K562 (cell line): ENCODE data around the gene EVI5. TPM values are rescaled to one million over a fixed set of nuclear protein-coding genes. Genes with fewer than 3 reads are reported as not detected.

ENCODE experiments used
- ATF7 ChIP-seq: fragments of 450-650 bp; IDR thresholded peaks from 2 replicates; pipeline ENCODE4 v1.7.1; 2014; ENCODE audit warnings: mild to moderate bottlenecking, moderate library complexity
- CTCF ChIP-seq, 3 experiments: IDR thresholded peaks in 2 of 3; conservative IDR thresholded peaks in 1 of 3; 2 replicates each; pipeline ENCODE4 v1.5.1; 2011 to 2012; ENCODE audit warnings: low read length in 3 of 3, mild to moderate bottlenecking in 3 of 3, control low read depth in 2 of 3, improper control_type of control experiment in 1 of 3, inconsistent platforms in 1 of 3, low read depth in 1 of 3, mixed read lengths in 1 of 3, moderate library complexity in 1 of 3; ENCODE audit not compliant: insufficient read depth in 2 of 3
- EWSR1 ChIP-seq: fragments of 450-650 bp; IDR thresholded peaks from 2 replicates; pipeline ENCODE4 v1.6.1; 2018; ENCODE audit warnings: borderline replicate concordance, mild to moderate bottlenecking, low read depth, moderate library complexity; ENCODE audit not compliant: partially characterized antibody
- MAFK ChIP-seq: IDR thresholded peaks from 2 replicates; pipeline ENCODE4 v1.6.1; 2011; ENCODE audit warnings: low read length, improper control_type of control experiment
- MAZ ChIP-seq, 2 experiments: fragments of 450-650 bp in 1 of 2; sonication (generic) in 1 of 2; formaldehyde crosslinking; IDR thresholded peaks in 1 of 2; conservative IDR thresholded peaks in 1 of 2; 2 replicates each; pipeline versions ENCODE4 v1.4.0 to v1.5.0; 2020; ENCODE audit warnings: mild to moderate bottlenecking in 1 of 2, missing genetic modification reagents in 1 of 2
- MED1 ChIP-seq: sonication (generic); formaldehyde crosslinking; IDR thresholded peaks from 2 replicates; pipeline ENCODE4 v1.8.1; 2023; ENCODE audit warnings: missing genetic modification reagents, borderline replicate concordance
- MTF1 ChIP-seq: fragments of 250-450 bp; sonication (Bioruptor Pico); IDR thresholded peaks from 2 replicates; pipeline ENCODE4 v1.9.0; 2021; ENCODE audit warnings: moderate library complexity, mild to moderate bottlenecking, inconsistent platforms, borderline replicate concordance
- NR2C1 ChIP-seq, 2 experiments: fragments of 450-650 bp; IDR thresholded peaks; 2 replicates each; pipeline ENCODE4 v1.6.1; 2017; ENCODE audit warnings: mild to moderate bottlenecking in 2 of 2, antibody characterized with exemption in 1 of 2, inconsistent platforms in 1 of 2, missing compliant biosample characterization in 1 of 2, missing genetic modification characterization in 1 of 2
- PHF20 ChIP-seq: fragments of 450-650 bp; IDR thresholded peaks from 2 replicates; pipeline ENCODE4 v1.6.1; 2018; ENCODE audit not compliant: partially characterized antibody
- RFX1 ChIP-seq: fragments of 450-650 bp; IDR thresholded peaks from 2 replicates; pipeline ENCODE4 v1.6.1; 2016; ENCODE audit warnings: mild to moderate bottlenecking, moderate library complexity
- THRA ChIP-seq: fragments of 450-650 bp; IDR thresholded peaks from 2 replicates; pipeline ENCODE4 v1.6.1; 2017; ENCODE audit warnings: mild to moderate bottlenecking, moderate library complexity
- ZBTB2 ChIP-seq: fragments of 450-650 bp; IDR thresholded peaks from 2 replicates; pipeline ENCODE4 v1.6.1; 2016; ENCODE audit warnings: antibody characterized with exemption
- ZC3H4 ChIP-seq: sonication (generic); formaldehyde crosslinking; IDR thresholded peaks from 2 replicates; pipeline ENCODE4 v1.9.0; 2021; ENCODE audit warnings: missing genetic modification reagents, borderline replicate concordance
- ZHX1 ChIP-seq: fragments of 150-350 bp; conservative IDR thresholded peaks from 2 replicates; pipeline ENCODE4 v1.6.1; 2014; ENCODE audit warnings: low read length
- ZNF197 ChIP-seq: fragments of 200-800 bp; sonication (Bioruptor generic); IDR thresholded peaks from 2 replicates; pipeline ENCODE4 v1.6.1; 2016; ENCODE audit warnings: low read depth, missing genetic modification characterization, missing compliant biosample characterization
- ZNF699 ChIP-seq: fragments of 250-450 bp; sonication (Bioruptor Pico); IDR thresholded peaks from 2 replicates; pipeline ENCODE4 v1.8.0; 2021; ENCODE audit warnings: mild to moderate bottlenecking, moderate library complexity; ENCODE audit not compliant: insufficient replicate concordance
- ZNF740 ChIP-seq, 3 experiments: fragments of 200-800 bp in 1 of 3; sonication (Bioruptor generic) in 1 of 3; sonication (generic) in 1 of 3; formaldehyde crosslinking in 1 of 3; IDR thresholded peaks; 2 replicates each; pipeline versions ENCODE4 v1.6.1 to v1.8.0; 2016 to 2022; ENCODE audit warnings: mild to moderate bottlenecking in 2 of 3, missing compliant biosample characterization in 2 of 3, missing genetic modification characterization in 2 of 3, missing genetic modification reagents in 1 of 3
- polyA plus RNA-seq, 8 experiments: library from polyadenylated mRNA; depleted of rRNA in 4 of 8; stranded (reverse) in 5 of 8; unstranded in 3 of 8; fragments of >200 nt; fragmentation: Nextera tagmentation in 2 of 8; fragmentation: Illumina TruSeq in 1 of 8; extraction: Ambion mirVana in 2 of 8; extraction: Trizol in 1 of 8; gene quantifications; 2 replicates each; pipeline versions ENCODE4 v1.2.1 to v1.2.3, GENCODE V29; 2011 to 2014; ENCODE audit warnings: inconsistent platforms in 1 of 8, missing spikeins in 1 of 8
- total RNA-seq, 7 experiments: library from RNA; depleted of rRNA in 6 of 7; stranded (reverse); fragments of >200 nt in 6 of 7; fragmentation: Illumina TruSeq in 2 of 7; extraction: Trizol in 2 of 7; gene quantifications; 2 replicates each; pipeline versions ENCODE4 v1.2.1 to v1.2.3, GENCODE V29; 2011 to 2021; ENCODE audit warnings: low replicate concordance in 1 of 7

The EVI5 gene
- total and polyA plus RNA-seq, 9 of the 15 experiments (the other 6 are each of a cell fraction or from before 2014, with no cell fraction given), result 1.7 to 50.1 (median 13.7) TPM

GRCh38 chr1:92544756-92545165 lies 240.1 kb downstream of the EVI5 start (continued):
- no peak for TF ChIP-seq ZC3H4
- TF ChIP-seq PHF20, result no peak
- no peak for TF ChIP-seq RFX1
- peak; percentile 98 for TF ChIP-seq ZNF197 (CRISPR knock-in tag)
- no peak for TF ChIP-seq EWSR1
- no peak for TF ChIP-seq ZHX1
- no peak for TF ChIP-seq THRA
- TF ChIP-seq ZNF699, result no peak
- TF ChIP-seq CTCF (IDR thresholded peaks at IDR 0.05 in 2 of 3, conservative IDR thresholded peaks at IDR 0.05 in 1 of 3; ENCODE audit: insufficient read depth in 2 of 3, low read depth in 1 of 3, low read length in 3 of 3), result no peak
- TF ChIP-seq MAFK, result no peak
- 0 out of 2 replicates have a peak, but pooled peaks have one; percentile 34 for TF ChIP-seq ZNF740 (CRISPR knock-in tag; IDR thresholded peaks at IDR 0.05)
- TF ChIP-seq ZNF740 (tag; IDR thresholded peaks at IDR 0.05), result no peak
- TF ChIP-seq MAZ (CRISPR knock-in tag; conservative IDR thresholded peaks at IDR 0.05 in 1 of 2, IDR thresholded peaks at IDR 0.05 in 1 of 2), result peak in 1 of 2 experiments; percentile 90; a peak in 3 of 4 replicates
- TF ChIP-seq MED1 (CRISPR knock-in tag), result no peak
- peak; percentile 60; the same call in 1 of the 2 replicates for TF ChIP-seq NR2C1 (IDR thresholded peaks at IDR 0.05)
- peak; percentile 81 for TF ChIP-seq NR2C1 (tag; IDR thresholded peaks at IDR 0.05)
- no peak for TF ChIP-seq MTF1
- peak; percentile 98 for TF ChIP-seq ATF7
- TF ChIP-seq ZBTB2, result no peak; the same call in 1 of the 2 replicates
